Neuronal stem cell (in vitro differentiated cells): ENCODE data around the gene COQ9.

ENCODE experiments used
- DNase-seq: peaks from one replicate; pipeline ENCODE4 v3.0.0-alpha.2; 2013; ENCODE audit warnings: low spot score
- H2AFZ ChIP-seq: one replicate; pipeline ENCODE4 v1.6.1; 2013; ENCODE audit warnings: mild to moderate bottlenecking, low read length, inconsistent platforms
- H2AK5ac ChIP-seq: 2 replicates; pipeline ENCODE4 v1.6.1; 2013; ENCODE audit warnings: low read depth, mild to moderate bottlenecking, inconsistent platforms, low read length, moderate library complexity, mixed read lengths
- H2BK120ac ChIP-seq: 2 replicates; pipeline ENCODE4 v1.6.1; 2013; ENCODE audit warnings: low read depth, mild to moderate bottlenecking, inconsistent platforms, low read length, moderate library complexity, mixed read lengths
- H2BK12ac ChIP-seq: one replicate; pipeline ENCODE4 v1.6.1; 2013; ENCODE audit warnings: low read length, inconsistent platforms
- H2BK15ac ChIP-seq: 2 replicates; pipeline ENCODE4 v1.6.1; 2013; ENCODE audit warnings: mild to moderate bottlenecking, low read length, inconsistent platforms, mixed read lengths
- H2BK5ac ChIP-seq: one replicate; pipeline ENCODE4 v1.6.1; 2013; ENCODE audit warnings: inconsistent platforms, mild to moderate bottlenecking, low read length, moderate library complexity
- H3K14ac ChIP-seq: one replicate; pipeline ENCODE4 v1.6.1; 2013; ENCODE audit warnings: low read length, inconsistent platforms
- H3K18ac ChIP-seq: 2 replicates; pipeline ENCODE4 v1.6.1; 2013; ENCODE audit warnings: low read length, inconsistent platforms
- H3K23ac ChIP-seq: 2 replicates; pipeline ENCODE4 v1.6.1; 2013; ENCODE audit warnings: low read depth, mild to moderate bottlenecking, mixed read lengths, low read length, inconsistent platforms; ENCODE audit not compliant: poor library complexity
- H3K27ac ChIP-seq: replicated peaks from 3 replicates; pipeline ENCODE4 v1.5.1; 2013; ENCODE audit warnings: low read length, inconsistent platforms
- H3K27me3 ChIP-seq, 3 experiments: 2 replicates each; pipeline ENCODE4 v1.6.1; 2013; ENCODE audit warnings: low read length in 3 of 3, mild to moderate bottlenecking in 2 of 3, inconsistent platforms in 1 of 3, low read depth in 1 of 3, mixed read lengths in 1 of 3, moderate library complexity in 1 of 3; ENCODE audit not compliant: control insufficient read depth in 3 of 3, insufficient read depth in 3 of 3
- H3K36me3 ChIP-seq, 2 donors: replicated peaks in 1 of 2; 2 replicates each; pipeline ENCODE4 v1.6.1; 2013; ENCODE audit warnings: low read length in 2 of 2; ENCODE audit not compliant: control insufficient read depth in 2 of 2, insufficient read depth in 2 of 2
- H3K4ac ChIP-seq: 2 replicates; pipeline ENCODE4 v1.6.1; 2013; ENCODE audit warnings: inconsistent platforms, mild to moderate bottlenecking, low read length, moderate library complexity
- H3K4me1 ChIP-seq, 2 donors: 1 replicate in 1 of 2; 2 replicates in 1 of 2; pipeline ENCODE4 v1.6.1; 2013; ENCODE audit warnings: low read length in 2 of 2, low read depth in 1 of 2; ENCODE audit not compliant: control insufficient read depth in 2 of 2, insufficient read depth in 1 of 2
- H3K4me2 ChIP-seq: one replicate; pipeline ENCODE4 v1.6.1; 2013; ENCODE audit warnings: mild to moderate bottlenecking, low read length, inconsistent platforms; ENCODE audit not compliant: insufficient read depth, poor library complexity, severe bottlenecking
- H3K4me3 ChIP-seq, 2 donors: 2 replicates each; pipeline ENCODE4 v1.5.1; 2013; ENCODE audit warnings: low read length in 2 of 2, mild to moderate bottlenecking in 2 of 2, inconsistent platforms in 1 of 2, moderate library complexity in 1 of 2
- H3K79me1 ChIP-seq: one replicate; pipeline ENCODE4 v1.6.1; 2013; ENCODE audit warnings: low read depth, mild to moderate bottlenecking, inconsistent platforms, low read length, moderate library complexity
- H3K9ac ChIP-seq: one replicate; pipeline ENCODE4 v1.6.1; 2013; ENCODE audit warnings: mild to moderate bottlenecking, low read depth, low read length, inconsistent platforms; ENCODE audit not compliant: poor library complexity
- H3K9me3 ChIP-seq, 2 donors: replicated peaks in 1 of 2; 2 replicates each; pipeline versions ENCODE3 to v1.6.1; 2013; ENCODE audit warnings: low read length in 2 of 2, mild to moderate bottlenecking in 2 of 2, inconsistent platforms in 1 of 2, low read depth in 1 of 2, mixed read lengths in 1 of 2, moderate library complexity in 1 of 2; ENCODE audit not compliant: control insufficient read depth in 2 of 2, insufficient read depth in 1 of 2
- H4K8ac ChIP-seq: one replicate; pipeline ENCODE4 v1.6.1; 2013; ENCODE audit warnings: low read depth, mild to moderate bottlenecking, inconsistent platforms, low read length, moderate library complexity
- H4K91ac ChIP-seq: one replicate; pipeline ENCODE4 v1.6.1; 2013; ENCODE audit warnings: low read length, low read depth, mild to moderate bottlenecking, inconsistent platforms; ENCODE audit not compliant: poor library complexity
- WGBS, 2 donors: extraction: QIAGEN DNeasy Blood & Tissue Kit; methylation state at CpG; one replicate each; pipeline ENCODE4 v1.1.7; 2013; ENCODE audit warnings: missing lambda C conversion rate in 2 of 2, mixed read lengths in 1 of 2; ENCODE audit not compliant: insufficient read length in 2 of 2, insufficient replicate concordance in 1 of 2; ENCODE audit errors: extremely low coverage in 2 of 2; 5-methylcytosine and 5-hydroxymethylcytosine counted together

The COQ9 gene

GRCh38 chr16:57413301-57413730 lies 34.0 kb upstream of the COQ9 start:
- H3K4me3 ChIP-seq, result no peak overlapping the region
- H3K14ac ChIP-seq, result no peak overlapping the region
- peaks cover 12% of the 10 kb centered on the region in 2 donors for H3K4me1 ChIP-seq
- H2BK15ac ChIP-seq, result no peak overlapping the region
- no peak overlapping the region for H4K91ac ChIP-seq
- H3K23ac ChIP-seq, result no peak overlapping the region
- no CpG with 5 or more reads among the region's 5 CpGs for WGBS, 2 donors
- DNase-seq, result no peak
- no peak overlapping the region for H3K4me2 ChIP-seq
- no peaks in the 10 kb centered on the region for H3K36me3 ChIP-seq
- no peak overlapping the region for H4K8ac ChIP-seq
- H3K4ac ChIP-seq, result no peak overlapping the region
- no peak overlapping the region for H3K9ac ChIP-seq
- H2AFZ ChIP-seq, result no peak overlapping the region
- H3K27ac ChIP-seq, result no peak overlapping the region
- no peaks in the 10 kb centered on the region for H3K79me1 ChIP-seq
- no peak overlapping the region for H2BK120ac ChIP-seq
- peak overlapping the region; percentile 78 for H2AK5ac ChIP-seq
- H3K18ac ChIP-seq, result no peak overlapping the region
- H3K9me3 ChIP-seq, result no peaks in the 10 kb centered on the region
- H2BK5ac ChIP-seq, result no peak overlapping the region
- peaks cover 0 to 9% (median 0%) of the 10 kb centered on the region in 3 experiments for H3K27me3 ChIP-seq
- H2BK12ac ChIP-seq, result no peak overlapping the region

GRCh38 chr16:57413733-57414132 lies 33.5 kb upstream of the COQ9 start:
- no peaks in the 10 kb centered on the region for H3K36me3 ChIP-seq
- H3K79me1 ChIP-seq, result no peaks in the 10 kb centered on the region
- no peaks in the 10 kb centered on the region for H3K9me3 ChIP-seq
- no peak overlapping the region for H4K8ac ChIP-seq
- H4K91ac ChIP-seq, result peak overlapping the region; percentile 90
- no peak overlapping the region for H3K18ac ChIP-seq
- H2BK120ac ChIP-seq, result no peak overlapping the region
- H2BK5ac ChIP-seq, result no peak overlapping the region
- H3K4ac ChIP-seq, result no peak overlapping the region
- H2BK12ac ChIP-seq, result no peak overlapping the region
- DNase-seq, result no peak
- H2BK15ac ChIP-seq, result no peak overlapping the region
- peaks cover 0 to 9% (median 0%) of the 10 kb centered on the region in 3 experiments for H3K27me3 ChIP-seq
- no peak overlapping the region for H3K23ac ChIP-seq
- no peak overlapping the region for H3K27ac ChIP-seq
- no peak overlapping the region for H3K9ac ChIP-seq
- peaks cover 12% of the 10 kb centered on the region in 2 donors for H3K4me1 ChIP-seq
- no peak overlapping the region for H3K4me2 ChIP-seq
- H3K4me3 ChIP-seq, result no peak overlapping the region
- no peak overlapping the region for H2AFZ ChIP-seq
- H2AK5ac ChIP-seq, result no peak overlapping the region
- WGBS, 2 donors, result no CpG with 5 or more reads among the region's 7 CpGs
- no peak overlapping the region for H3K14ac ChIP-seq

DNA sequence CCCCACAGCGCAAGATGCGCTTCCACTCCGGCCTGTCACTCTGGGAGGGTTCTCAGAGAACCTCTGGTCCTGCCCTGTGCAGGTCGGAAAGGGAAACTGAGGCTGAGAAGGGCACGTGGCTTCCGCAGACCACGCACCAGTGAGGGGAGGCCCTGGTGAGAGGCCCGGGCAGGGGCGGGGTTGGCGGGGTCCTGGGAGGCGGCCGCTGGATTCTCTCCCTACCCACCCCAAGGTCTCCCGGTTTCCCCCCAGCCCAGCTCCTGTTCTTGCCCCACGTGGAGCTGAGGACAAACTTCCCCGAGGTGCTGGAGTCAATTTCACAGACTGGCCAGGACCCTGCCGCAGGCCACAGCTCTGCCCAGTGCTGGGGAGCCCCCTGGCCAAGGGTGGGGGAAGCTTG lies 31.2 kb upstream of the COQ9 start:
- Histone ChIP-seq H2AK5ac (peak overlapping the region; percentile 30), H3K79me1 (no peaks in the 10 kb centered on the region), H3K4ac (peak overlapping the region; percentile 96), H2BK120ac (peak overlapping the region; percentile 56), H4K8ac (peak overlapping the region; percentile 98), H3K9ac (peak overlapping the region; percentile 76), H2BK15ac (peak overlapping the region; percentile 91), H3K23ac (peak overlapping the region; percentile 5), H3K27ac (no peak overlapping the region), H3K27me3 (peaks cover 0 to under 1% (median 0%) of the 10 kb centered on the region in 3 experiments), H2BK5ac (no peak overlapping the region), H2BK12ac (no peak overlapping the region), H3K4me1 (peaks cover 12% of the 10 kb centered on the region in 2 donors), H3K9me3 (no peaks in the 10 kb centered on the region), H3K4me2 (no peak overlapping the region), H3K14ac (no peak overlapping the region), H4K91ac (peak overlapping the region; percentile 61), H3K36me3 (no peaks in the 10 kb centered on the region), H2AFZ (peak overlapping the region; percentile 94), H3K18ac (peak overlapping the region; percentile 86), H3K4me3 (no peak overlapping the region)
- no CpG with 5 or more reads among the region's 16 CpGs for WGBS, 2 donors
- no peak for DNase-seq

- no peaks in the 10 kb centered on the region for H3K79me1 ChIP-seq
- no peaks in the 10 kb centered on the region for H3K9me3 ChIP-seq
- no peaks in the 10 kb centered on the region for H3K27me3 ChIP-seq
- H3K4me1 ChIP-seq, result peaks cover 12% of the 10 kb centered on the region in 2 donors
- no peak overlapping the region for H3K4me2 ChIP-seq
- DNase-seq, result no peak
- no CpG with 5 or more reads among the region's 6 CpGs for WGBS, 2 donors
- no peak overlapping the region for H4K91ac ChIP-seq
- H4K8ac ChIP-seq, result no peak overlapping the region
- H3K36me3 ChIP-seq, result no peaks in the 10 kb centered on the region
- H3K18ac ChIP-seq, result no peak overlapping the region
- H2BK5ac ChIP-seq, result no peak overlapping the region
- H2BK120ac ChIP-seq, result no peak overlapping the region
- H2BK12ac ChIP-seq, result no peak overlapping the region
- H3K27ac ChIP-seq, result no peak overlapping the region
- no peak overlapping the region for H3K4me3 ChIP-seq
- H2AFZ ChIP-seq, result peak overlapping the region; percentile 74
- H2BK15ac ChIP-seq, result no peak overlapping the region
- no peak overlapping the region for H3K14ac ChIP-seq
- H2AK5ac ChIP-seq, result no peak overlapping the region
- H3K9ac ChIP-seq, result no peak overlapping the region
- no peak overlapping the region for H3K23ac ChIP-seq
- no peak overlapping the region for H3K4ac ChIP-seq
Observed at GRCh38 chr16:57419506-57419905, 27.8 kb upstream of the COQ9 start.
